SJSA1 (cell line): ENCODE data around the gene SDK2. TPM values are rescaled to one million over a fixed set of nuclear protein-coding genes. Genes with fewer than 3 reads are reported as not detected.

Source experiments
- DNase-seq, 2 experiments: peaks; one replicate each; pipeline ENCODE4 v3.0.0-alpha.2; 2015 to 2020; ENCODE audit warnings: low spot score in 2 of 2, low read depth in 1 of 2
- H3K27ac ChIP-seq: fragments of 250-450 bp; sonication (Bioruptor Pico); 2 replicates; pipeline ENCODE4 v1.5.1; 2020; ENCODE audit warnings: mild to moderate bottlenecking, moderate library complexity
- H3K27me3 ChIP-seq: fragments of 250-450 bp; sonication (Bioruptor Pico); replicated peaks from 2 replicates; pipeline ENCODE4 v1.5.1; 2020; ENCODE audit warnings: mild to moderate bottlenecking, moderate library complexity
- H3K36me3 ChIP-seq: fragments of 250-450 bp; sonication (Bioruptor Pico); 2 replicates; pipeline ENCODE4 v1.5.1; 2020; ENCODE audit warnings: mild to moderate bottlenecking
- H3K4me1 ChIP-seq: fragments of 250-450 bp; sonication (Bioruptor Pico); replicated peaks from 2 replicates; pipeline ENCODE4 v1.6.1; 2021; ENCODE audit warnings: mild to moderate bottlenecking
- H3K4me3 ChIP-seq: fragments of 250-450 bp; sonication (Bioruptor Pico); 2 replicates; pipeline ENCODE4 v1.5.1; 2020; ENCODE audit warnings: mild to moderate bottlenecking
- H3K9me3 ChIP-seq: fragments of 250-450 bp; sonication (Bioruptor Pico); replicated peaks from 2 replicates; pipeline ENCODE4 v1.5.1; 2020; ENCODE audit warnings: mild to moderate bottlenecking
- total RNA-seq: library from RNA; depleted of rRNA; stranded (reverse); fragments of >200 nt; shearing (Covaris generic); gene quantifications from 2 replicates; pipeline ENCODE4 v1.2.3, GENCODE V29; 2014

SDK2 gene
- total RNA-seq, 1 experiment from 2014 or later: 0.05 TPM

DNA sequence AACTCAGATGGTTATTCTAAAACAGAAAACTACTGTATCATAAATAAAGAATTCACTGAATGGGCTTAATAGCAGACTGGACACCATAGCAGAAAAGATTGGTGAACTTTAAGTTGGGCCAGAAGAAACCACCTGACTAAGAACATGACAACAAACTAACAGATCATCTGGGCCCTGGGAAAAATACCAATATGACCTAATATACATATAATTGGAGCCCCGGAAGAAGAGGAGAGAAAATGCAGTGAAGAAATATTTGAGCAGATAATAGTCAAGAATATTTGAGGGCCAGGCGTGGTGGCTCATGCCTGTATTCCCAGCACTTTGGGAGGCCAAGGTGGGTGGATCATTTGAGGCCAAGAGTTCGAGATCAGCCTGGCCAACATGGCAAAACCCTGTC, 25.5 kb upstream of the SDK2 start:
- Histone ChIP-seq H3K27me3 (peaks cover 12% of the 10 kb centered on the region; the same call in 1 of the 2 replicates), H3K27ac (no peak overlapping the region), H3K9me3 (no peaks in the 10 kb centered on the region), H3K36me3 (no peaks in the 10 kb centered on the region), H3K4me1 (no peaks in the 10 kb centered on the region), H3K4me3 (no peak overlapping the region)
- DNase-seq: no peak

DNA sequence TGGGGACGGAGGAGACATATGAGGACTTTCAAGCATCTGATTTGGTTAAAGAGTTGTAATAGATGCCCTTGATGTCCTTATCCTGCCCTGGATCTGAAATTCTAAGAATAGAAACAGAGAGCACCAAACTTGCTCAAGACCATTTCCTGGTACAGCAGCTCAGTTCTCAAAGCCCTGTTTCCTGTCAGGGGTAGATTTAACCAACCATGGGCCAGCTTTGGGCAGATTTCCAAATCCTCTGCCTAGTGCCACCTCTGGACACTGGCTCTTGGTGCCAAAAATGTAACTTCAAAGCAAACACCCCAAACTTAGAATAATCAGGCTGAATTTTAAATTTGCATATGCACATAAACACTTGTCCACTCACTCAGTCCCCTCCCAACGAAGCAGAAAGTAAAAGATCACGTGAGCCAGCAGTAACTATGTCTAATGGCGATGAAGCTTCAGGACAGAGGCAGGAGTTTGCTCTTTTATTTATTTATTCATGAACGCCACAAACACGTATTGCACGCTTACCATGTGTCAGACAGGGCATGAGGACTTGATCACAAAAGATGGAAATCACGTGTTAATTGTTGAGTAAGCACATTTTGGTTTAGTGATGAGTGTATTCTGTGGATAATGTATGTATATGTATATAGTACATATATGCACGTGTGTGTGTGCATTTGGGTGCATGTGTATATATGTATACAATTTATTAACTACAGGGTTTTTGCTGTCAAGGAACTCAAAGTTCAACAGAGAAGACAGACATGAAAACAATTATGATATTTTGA, 23.1 kb upstream of the SDK2 start:
- peaks cover 11% of the 10 kb centered on the region; the same call in 1 of the 2 replicates for H3K27me3 ChIP-seq
- no peaks in the 10 kb centered on the region for H3K36me3 ChIP-seq
- no peaks in the 10 kb centered on the region for H3K9me3 ChIP-seq
- no peak overlapping the region for H3K27ac ChIP-seq
- DNase-seq: no peak
- H3K4me3 ChIP-seq: no peak overlapping the region
- no peaks in the 10 kb centered on the region for H3K4me1 ChIP-seq

- no peaks in the 10 kb centered on the region for H3K9me3 ChIP-seq
Observed at GRCh38 chr17:73663614-73664013, 19.4 kb upstream of the SDK2 start.

DNA sequence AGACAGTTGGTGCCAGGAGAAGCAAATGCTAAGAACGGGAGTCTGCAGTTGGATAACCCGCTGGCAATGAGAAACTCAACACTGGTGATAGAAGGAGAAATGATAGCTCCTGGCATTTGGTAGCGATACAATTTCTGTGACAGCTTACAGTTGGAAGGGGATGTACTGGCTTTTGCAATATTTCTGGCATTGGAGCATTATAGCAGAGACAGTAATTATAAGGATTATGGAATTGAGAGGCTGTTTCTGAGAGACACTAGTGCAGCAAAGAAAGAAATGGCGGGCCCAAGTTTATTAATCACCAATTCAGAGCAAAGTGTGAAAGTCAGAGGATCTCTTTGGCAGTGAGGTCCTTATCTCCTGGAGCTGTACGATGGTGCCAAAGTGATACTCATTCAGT, 16.1 kb upstream of the SDK2 start:
- no peak overlapping the region for H3K27ac ChIP-seq

More at GRCh38 chr17:73663614-73664013, 19.4 kb upstream of the SDK2 start:
- no peak for DNase-seq
- H3K4me1 ChIP-seq: no peaks in the 10 kb centered on the region
- no peaks in the 10 kb centered on the region for H3K36me3 ChIP-seq
- no peak overlapping the region for H3K4me3 ChIP-seq
- H3K27ac ChIP-seq: no peak overlapping the region
- H3K27me3 ChIP-seq: peaks cover 29% of the 10 kb centered on the region

GRCh38 chr17:73658821-73659515, 14.7 kb upstream of the SDK2 start:
- Histone ChIP-seq H3K36me3 (no peaks in the 10 kb centered on the region), H3K4me1 (no peaks in the 10 kb centered on the region), H3K9me3 (peaks cover 4% of the 10 kb centered on the region; the same call in 1 of the 2 replicates), H3K27me3 (peaks cover 32% of the 10 kb centered on the region), H3K27ac (no peak overlapping the region), H3K4me3 (no peak overlapping the region)
- no peak for DNase-seq

More for the DNA sequence above, 16.1 kb upstream of the SDK2 start:
- Histone ChIP-seq H3K36me3 (no peaks in the 10 kb centered on the region), H3K27me3 (peaks cover 32% of the 10 kb centered on the region), H3K9me3 (no peaks in the 10 kb centered on the region), H3K4me1 (no peaks in the 10 kb centered on the region), H3K4me3 (no peak overlapping the region)
- no peak for DNase-seq

DNA sequence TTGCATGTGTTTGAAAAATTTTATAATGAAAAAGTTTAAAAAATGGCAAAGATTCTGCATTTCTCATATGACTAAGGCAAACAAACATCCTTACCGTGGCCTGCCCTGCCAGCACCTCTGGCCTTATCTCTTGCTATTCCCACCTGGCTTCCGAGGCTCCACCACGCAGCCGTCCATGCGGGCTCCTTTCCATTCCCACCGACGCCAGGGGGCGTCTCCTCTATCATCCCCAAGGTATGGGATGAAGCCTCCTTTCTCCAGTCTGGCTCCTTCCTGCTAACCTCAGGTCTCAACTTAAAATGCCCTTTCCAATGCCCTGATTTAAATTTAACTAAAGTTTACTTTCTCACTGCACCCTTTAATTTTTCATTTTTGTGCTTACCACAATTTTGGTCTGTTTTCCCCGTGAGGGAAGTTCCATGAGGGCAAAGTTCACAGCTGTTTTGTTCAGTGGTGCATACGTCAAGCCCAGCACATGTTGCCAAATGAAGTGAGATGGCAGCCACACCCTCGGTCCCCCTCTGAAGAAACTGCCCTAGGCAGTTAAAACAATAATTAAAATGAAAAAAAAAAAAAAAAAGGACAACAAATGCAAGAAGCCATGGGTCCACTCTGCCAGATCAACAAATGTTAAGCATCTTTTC, 13.3 kb upstream of the SDK2 start:
- Histone ChIP-seq H3K9me3 (peaks cover 9% of the 10 kb centered on the region), H3K4me3 (no peak overlapping the region), H3K4me1 (no peaks in the 10 kb centered on the region), H3K27me3 (peaks cover 32% of the 10 kb centered on the region), H3K36me3 (no peaks in the 10 kb centered on the region), H3K27ac (no peak overlapping the region)
- DNase-seq: peak in 1 of 2 experiments; percentile 52

DNA sequence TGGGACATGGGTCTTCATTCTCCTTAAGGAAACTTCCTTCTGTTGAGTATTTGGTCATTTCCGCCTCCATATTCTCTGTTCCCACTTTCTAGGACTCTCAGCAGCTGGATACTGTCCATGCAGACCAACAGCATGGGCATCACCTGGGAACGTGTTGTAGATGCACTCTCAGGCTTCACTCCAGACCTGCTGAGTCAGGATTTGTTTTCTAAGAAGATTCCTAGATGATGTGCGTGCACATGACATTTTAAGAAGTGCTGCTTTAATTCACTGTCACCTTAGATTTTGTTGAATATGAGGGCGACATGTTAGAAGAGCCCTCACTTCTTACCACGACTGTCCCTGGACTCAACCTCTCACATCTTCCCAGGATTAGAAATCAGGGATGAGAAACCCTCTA, 10.0 kb upstream of the SDK2 start:
- H3K4me3 ChIP-seq: no peak overlapping the region
- peaks cover 9% of the 10 kb centered on the region for H3K9me3 ChIP-seq
- H3K27me3 ChIP-seq: peaks cover 15% of the 10 kb centered on the region
- no peak for DNase-seq
- no peaks in the 10 kb centered on the region for H3K36me3 ChIP-seq
- no peaks in the 10 kb centered on the region for H3K4me1 ChIP-seq
- H3K27ac ChIP-seq: no peak overlapping the region

GRCh38 chr17:73653810-73654209, 9.6 kb upstream of the SDK2 start:
- peaks cover 9% of the 10 kb centered on the region for H3K9me3 ChIP-seq
- H3K4me1 ChIP-seq: no peaks in the 10 kb centered on the region
- no peak overlapping the region for H3K4me3 ChIP-seq
- peaks cover 20% of the 10 kb centered on the region for H3K27me3 ChIP-seq
- no peak overlapping the region for H3K27ac ChIP-seq
- DNase-seq: no peak
- H3K36me3 ChIP-seq: no peaks in the 10 kb centered on the region

- no peak overlapping the region for H3K27ac ChIP-seq
- no peak overlapping the region for H3K4me3 ChIP-seq
- H3K9me3 ChIP-seq: peaks cover 9% of the 10 kb centered on the region
- peaks cover 24% of the 10 kb centered on the region for H3K27me3 ChIP-seq
- no peaks in the 10 kb centered on the region for H3K4me1 ChIP-seq
- peak in 1 of 2 experiments; percentile 18 for DNase-seq
- H3K36me3 ChIP-seq: no peaks in the 10 kb centered on the region
Observed at GRCh38 chr17:73652886-73653480, 8.7 kb upstream of the SDK2 start.

- H3K27ac ChIP-seq: no peak overlapping the region
- peaks cover 9% of the 10 kb centered on the region for H3K9me3 ChIP-seq
- DNase-seq: peak in 1 of 2 experiments; percentile 36
- no peaks in the 10 kb centered on the region for H3K4me1 ChIP-seq
- no peaks in the 10 kb centered on the region for H3K36me3 ChIP-seq
- H3K4me3 ChIP-seq: no peak overlapping the region
- peaks cover 40% of the 10 kb centered on the region for H3K27me3 ChIP-seq
Observed at GRCh38 chr17:73650617-73651200, 6.5 kb upstream of the SDK2 start.

DNA sequence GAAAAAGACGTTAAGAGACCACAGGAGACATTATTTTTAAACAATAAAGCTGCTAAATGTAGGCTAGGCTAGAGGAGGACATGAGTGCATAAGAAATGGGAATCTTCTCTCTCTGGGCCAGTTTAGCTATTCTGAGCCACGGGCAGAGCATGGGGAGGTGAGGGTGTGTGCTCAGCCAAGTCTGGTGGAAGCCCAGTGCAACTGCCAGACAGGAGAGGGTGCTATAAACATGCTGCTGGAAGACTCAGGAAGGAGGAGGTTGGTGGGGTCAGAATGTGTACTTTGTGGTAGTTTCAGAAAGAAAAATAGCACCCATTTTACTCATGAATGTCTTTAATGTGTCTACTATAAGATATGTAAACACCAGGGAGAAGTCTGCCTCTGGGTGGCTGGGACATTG, 5.9 kb upstream of the SDK2 start:
- no peak overlapping the region for H3K4me3 ChIP-seq
- peaks cover 45% of the 10 kb centered on the region for H3K27me3 ChIP-seq
- peaks cover 9% of the 10 kb centered on the region for H3K9me3 ChIP-seq
- H3K4me1 ChIP-seq: peaks cover 2% of the 10 kb centered on the region
- peak in 1 of 2 experiments; percentile 31 for DNase-seq
- no peaks in the 10 kb centered on the region for H3K36me3 ChIP-seq
- H3K27ac ChIP-seq: no peak overlapping the region

DNA sequence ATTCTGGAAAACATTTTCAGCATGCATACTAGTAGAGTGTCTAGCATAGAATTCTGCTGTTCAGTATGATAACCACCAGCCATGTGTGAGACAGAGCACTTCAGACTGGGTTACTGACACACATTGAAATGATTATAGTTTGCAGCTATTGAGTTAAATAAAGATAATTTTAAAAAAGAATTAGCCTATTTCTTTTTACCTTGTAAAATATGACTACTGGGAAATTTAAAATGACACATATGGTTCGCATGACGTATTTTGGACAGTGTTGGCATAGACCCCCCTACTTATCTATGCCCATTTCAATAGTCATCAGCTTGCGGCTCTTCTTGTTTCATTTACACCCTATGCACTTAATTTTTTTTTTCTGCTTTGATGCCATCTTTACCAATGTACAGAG, 4.7 kb upstream of the SDK2 start:
- peaks cover 10% of the 10 kb centered on the region for H3K4me1 ChIP-seq
- no peak overlapping the region for H3K27ac ChIP-seq
- H3K9me3 ChIP-seq: peaks cover 5% of the 10 kb centered on the region
- DNase-seq: no peak
- no peak overlapping the region for H3K4me3 ChIP-seq
- peaks cover 57% of the 10 kb centered on the region for H3K27me3 ChIP-seq
- H3K36me3 ChIP-seq: no peaks in the 10 kb centered on the region

- Histone ChIP-seq H3K9me3 (peaks cover under 1% of the 10 kb centered on the region), H3K4me3 (no peak overlapping the region), H3K4me1 (peaks cover 10% of the 10 kb centered on the region), H3K36me3 (no peaks in the 10 kb centered on the region), H3K27me3 (peaks cover 60% of the 10 kb centered on the region), H3K27ac (no peak overlapping the region)
- DNase-seq: no peak
Observed at GRCh38 chr17:73648543-73648820, 4.2 kb upstream of the SDK2 start.
